Activated CD4-positive, CD25-positive, alpha-beta regulatory T cell treated with anti-CD3 and anti-CD28 coated beads, Interleukin-2, amount 50 U/mL, for 72 hours (primary cell): ENCODE results near the gene PTMS.

Experiments
- DNase-seq: peaks from one replicate; pipeline ENCODE4 v3.0.0; 2021

PTMS gene

DNA sequence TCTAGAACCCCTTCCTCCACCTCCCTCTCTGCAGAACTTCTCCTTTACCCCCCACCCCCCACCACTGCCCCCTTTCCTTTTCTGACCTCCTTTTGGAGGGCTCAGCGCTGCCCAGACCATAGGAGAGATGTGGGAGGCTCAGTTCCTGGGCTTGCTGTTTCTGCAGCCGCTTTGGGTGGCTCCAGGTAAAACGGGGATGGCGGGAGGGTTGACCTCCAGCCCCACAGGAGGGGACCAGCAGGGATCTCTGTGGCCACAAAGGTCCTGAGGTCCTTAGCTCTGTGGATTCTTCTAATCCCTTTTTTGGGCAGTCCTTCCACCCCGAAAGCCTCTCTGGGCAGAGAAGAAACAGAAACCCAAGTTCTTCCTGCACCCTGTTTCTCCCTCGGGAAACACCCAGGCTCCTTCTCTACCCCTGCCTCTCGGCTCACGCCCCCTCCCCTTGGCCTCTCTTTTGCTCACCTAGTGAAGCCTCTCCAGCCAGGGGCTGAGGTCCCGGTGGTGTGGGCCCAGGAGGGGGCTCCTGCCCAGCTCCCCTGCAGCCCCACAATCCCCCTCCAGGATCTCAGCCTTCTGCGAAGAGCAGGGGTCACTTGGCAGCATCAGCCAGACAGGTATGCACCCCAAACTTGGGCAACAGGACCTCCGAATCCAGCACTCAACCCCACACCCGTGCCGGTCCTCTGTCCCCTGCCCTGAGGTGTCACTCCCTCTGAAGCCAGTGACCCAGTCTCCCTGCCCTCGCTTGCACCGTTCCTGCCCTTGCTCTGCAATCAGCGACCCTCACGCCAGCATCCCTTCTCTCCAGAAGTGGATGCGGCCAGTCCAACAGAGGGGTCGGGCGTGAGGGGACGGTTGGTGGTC lies 6.8 kb downstream of the PTMS start:
- no peak for DNase-seq

- no peak for DNase-seq
These were observed 7.6 kb downstream of the PTMS start for GRCh38 chr12:6773590-6774351.

DNA sequence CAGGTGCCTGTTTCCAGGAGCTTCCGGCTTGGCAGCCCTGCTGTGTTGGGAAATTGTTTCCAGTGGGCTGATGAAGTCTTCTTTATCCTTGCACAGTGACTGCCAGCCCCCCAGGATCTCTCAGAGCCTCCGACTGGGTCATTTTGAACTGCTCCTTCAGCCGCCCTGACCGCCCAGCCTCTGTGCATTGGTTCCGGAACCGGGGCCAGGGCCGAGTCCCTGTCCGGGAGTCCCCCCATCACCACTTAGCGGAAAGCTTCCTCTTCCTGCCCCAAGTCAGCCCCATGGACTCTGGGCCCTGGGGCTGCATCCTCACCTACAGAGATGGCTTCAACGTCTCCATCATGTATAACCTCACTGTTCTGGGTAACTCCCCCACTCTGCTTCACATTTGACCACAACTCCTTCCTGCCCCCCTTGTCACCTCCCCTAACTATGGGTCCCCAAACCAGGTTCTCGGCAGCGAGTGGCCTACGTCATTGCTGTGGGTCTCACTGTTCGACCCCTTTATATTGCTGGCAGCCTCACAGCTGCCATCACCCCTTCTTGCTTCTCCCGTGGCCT lies 8.4 kb downstream of the PTMS start:
- DNase-seq = no peak

DNA sequence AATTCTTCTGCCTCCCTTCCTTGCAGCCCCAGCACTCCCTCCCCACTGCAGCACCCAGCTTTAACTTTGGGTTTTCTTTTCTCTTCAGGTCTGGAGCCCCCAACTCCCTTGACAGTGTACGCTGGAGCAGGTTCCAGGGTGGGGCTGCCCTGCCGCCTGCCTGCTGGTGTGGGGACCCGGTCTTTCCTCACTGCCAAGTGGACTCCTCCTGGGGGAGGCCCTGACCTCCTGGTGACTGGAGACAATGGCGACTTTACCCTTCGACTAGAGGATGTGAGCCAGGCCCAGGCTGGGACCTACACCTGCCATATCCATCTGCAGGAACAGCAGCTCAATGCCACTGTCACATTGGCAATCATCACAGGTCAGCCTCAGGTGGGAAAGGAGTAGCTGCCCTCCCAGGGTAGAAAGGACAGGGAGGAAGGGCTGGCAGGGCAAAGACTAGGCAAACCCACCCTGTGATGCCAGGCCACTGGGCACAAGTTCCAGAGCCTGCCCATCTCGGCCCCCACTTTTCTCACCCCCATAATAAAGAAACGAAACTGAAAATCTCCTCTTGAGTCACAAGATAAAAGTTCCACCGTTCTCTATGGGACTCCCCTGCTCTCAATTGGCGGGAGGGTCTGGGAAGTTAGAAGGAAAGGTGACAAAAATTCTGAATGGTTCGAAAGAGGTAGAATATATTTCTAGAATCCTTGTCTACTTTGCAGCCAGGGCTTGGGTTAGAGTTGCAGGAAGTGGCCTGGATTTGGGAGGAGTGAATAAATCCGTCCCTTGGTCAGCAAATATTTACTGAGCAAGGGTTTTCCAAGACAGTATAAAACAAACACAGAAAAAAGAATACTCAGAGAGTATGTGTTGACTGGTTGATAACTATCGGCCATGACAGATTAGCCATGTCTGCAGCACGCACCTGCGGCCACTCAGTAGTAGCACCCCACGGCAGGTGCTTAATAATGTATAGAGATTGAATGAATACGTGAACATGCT lies 9.3 kb downstream of the PTMS start:
- DNase-seq = no peak

- no peak for DNase-seq
These were observed 11.2 kb downstream of the PTMS start for GRCh38 chr12:6777386-6777785.

GRCh38 chr12:6778217-6778573 lies 12.0 kb downstream of the PTMS start:
- DNase-seq = no peak

GRCh38 chr12:6778574-6779550 lies 12.7 kb downstream of the PTMS start:
- DNase-seq = peak; percentile 85

GRCh38 chr12:6779708-6780432 lies 13.7 kb downstream of the PTMS start:
- DNase-seq = no peak

- no peak for DNase-seq
These were observed 14.4 kb downstream of the PTMS start for GRCh38 chr12:6780573-6780972.

DNA sequence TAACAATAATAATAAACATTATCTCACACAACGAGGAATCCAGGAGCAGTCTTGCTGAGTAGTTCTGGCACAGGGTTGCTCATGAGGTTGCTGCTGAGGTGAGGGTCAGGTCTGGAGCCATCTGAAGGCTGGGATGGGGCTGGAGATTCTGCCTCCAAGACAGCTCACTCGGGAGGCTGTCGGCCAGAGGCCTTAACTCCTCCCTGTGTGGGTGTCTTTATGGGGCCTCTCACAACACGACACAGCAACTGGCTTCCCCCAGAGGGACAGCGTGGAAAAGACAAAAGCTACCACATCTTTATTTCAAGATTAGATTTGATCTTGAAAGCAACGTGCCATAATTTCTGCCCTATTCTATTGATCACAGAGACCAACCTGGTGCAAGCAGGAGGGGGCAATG lies 16.0 kb downstream of the PTMS start:
- DNase-seq = no peak

GRCh38 chr12:6782850-6783566 lies 16.8 kb downstream of the PTMS start:
- DNase-seq = no peak

GRCh38 chr12:6783828-6784227 lies 17.7 kb downstream of the PTMS start:
- DNase-seq = no peak

DNA sequence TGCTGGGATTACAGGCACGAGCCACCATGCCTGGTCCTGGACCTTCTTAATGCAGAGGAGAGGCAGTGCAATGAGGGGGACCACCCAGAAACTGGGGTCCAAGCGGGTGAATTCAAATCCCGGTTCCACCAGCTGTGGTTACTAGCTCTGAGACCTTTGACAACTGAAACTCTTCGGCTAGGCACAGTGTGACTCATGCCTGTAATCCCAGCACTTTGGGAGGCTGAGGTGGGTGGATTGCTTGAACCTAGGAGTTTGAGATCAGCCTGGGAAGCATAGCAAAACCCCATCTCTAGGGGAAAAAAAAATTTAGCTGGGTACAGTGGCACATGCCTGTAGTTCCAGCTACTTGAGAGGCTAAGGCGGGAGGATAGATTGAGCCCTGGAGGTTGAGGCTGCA lies 18.1 kb downstream of the PTMS start:
- DNase-seq = no peak

GRCh38 chr12:6784761-6785160 lies 18.6 kb downstream of the PTMS start:
- DNase-seq = no peak

DNA sequence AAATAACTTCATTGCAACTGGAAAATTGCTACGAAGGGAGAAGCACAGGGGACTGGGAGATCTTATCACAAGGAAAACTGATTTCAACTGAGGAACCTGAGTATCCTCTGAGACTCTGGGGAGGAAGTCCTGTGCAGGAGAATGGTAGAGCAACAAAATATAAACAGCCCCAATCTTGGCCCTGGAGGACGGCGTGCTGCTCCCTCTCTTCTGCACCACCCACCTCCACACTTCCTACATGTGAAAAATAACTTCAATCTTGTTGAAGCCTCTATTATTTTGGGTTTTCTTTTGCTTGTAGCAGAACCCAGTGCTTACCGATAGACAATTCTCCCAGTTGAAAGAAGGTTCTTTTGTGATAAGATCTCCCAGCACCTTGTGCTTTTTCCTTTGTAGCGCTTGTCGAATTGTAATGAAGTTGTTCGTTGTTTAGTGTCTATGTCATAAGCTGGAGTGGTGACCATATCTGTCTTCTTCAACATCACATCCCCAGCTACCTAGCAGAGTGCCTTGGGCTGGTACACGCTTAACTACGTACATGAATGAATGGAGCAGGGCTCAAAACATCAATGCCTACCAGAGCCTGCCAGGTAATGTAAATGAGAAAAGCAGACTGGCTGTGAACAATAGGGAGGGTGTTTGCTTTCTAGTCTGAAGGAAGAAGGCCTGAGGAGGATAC lies 20.4 kb downstream of the PTMS start:
- no peak for DNase-seq

DNA sequence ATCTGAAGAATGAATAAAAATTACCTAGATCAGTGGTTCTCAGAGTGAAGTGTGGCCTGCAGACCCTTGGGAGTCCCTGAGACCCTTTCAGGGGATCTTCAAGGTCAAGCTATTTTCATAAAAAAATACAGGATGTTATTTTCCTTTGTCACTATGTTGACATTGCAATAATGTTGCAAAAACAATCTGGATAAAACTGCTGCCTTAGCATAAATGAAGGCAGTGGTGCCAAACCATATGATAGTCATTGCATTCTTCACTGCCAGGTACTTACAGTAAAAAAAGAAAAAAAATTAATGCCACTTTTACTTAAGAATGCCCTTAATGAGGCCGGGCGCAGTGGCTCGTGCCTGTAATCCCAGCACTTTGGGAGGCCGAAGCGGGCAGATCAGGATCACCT lies 21.1 kb downstream of the PTMS start:
- DNase-seq = no peak

- DNase-seq = peak; percentile 61
These were observed 23.1 kb downstream of the PTMS start, which contains the start of gene CD4 for GRCh38 chr12:6788972-6789924. TSS of gene CD4 (plus strand) at chr12:6789528. CDS start at chr12:6800139, 10,611 bp downstream.

DNA sequence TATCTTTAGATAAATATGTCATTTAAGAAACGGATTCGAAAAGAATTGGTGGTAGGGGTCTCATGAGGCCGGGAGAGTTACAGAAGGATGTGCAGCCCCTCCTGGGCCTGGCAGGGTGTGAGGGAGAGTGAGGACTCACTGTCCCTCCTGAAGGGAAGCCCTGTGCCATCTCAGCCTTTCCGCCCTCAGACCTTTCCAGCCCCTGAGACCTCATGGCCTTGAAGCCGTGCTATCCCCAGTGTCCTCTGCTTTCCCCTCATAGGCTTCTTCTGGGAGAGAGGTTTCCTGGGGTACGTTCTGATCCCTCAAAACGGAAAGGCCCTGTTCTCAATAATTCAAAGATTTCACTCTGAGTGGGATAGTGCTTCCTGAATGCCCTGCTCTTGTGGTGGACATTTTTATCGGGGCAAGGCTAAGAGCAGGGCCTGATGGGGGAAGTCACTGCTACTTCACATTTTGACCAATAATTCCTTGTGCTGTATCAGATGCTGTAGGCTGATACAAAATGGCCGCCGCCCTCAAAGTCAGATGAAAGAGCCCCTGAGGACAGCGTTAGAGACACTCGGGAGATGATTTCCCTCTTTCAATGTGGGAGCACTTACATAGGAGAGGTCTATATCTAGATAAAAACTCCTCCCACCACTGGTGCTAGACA lies 24.5 kb downstream of the PTMS start:
- peak; percentile 43 for DNase-seq
